H1 (cell line): ENCODE data around the gene DNAI2. TPM values are rescaled to one million over a fixed set of nuclear protein-coding genes. Genes with fewer than 3 reads are reported as not detected.

ENCODE experiments used
- CTCF ChIA-PET: fragments of 300-600 bp; sonication (Branson Sonifier 250); formaldehyde crosslinking; loops from one replicate; lab custom pipeline; 2021; ENCODE audit not compliant: partially characterized antibody; lab: Charles Lee
- POLR2A ChIA-PET: fragments of 300-600 bp; sonication (Branson Sonifier 250); formaldehyde crosslinking; loops from one replicate; lab custom pipeline; 2021; ENCODE audit warnings: inconsistent platforms; ENCODE audit not compliant: partially characterized antibody; lab: Charles Lee
- DNase-seq, 2 experiments: peaks; one replicate each; pipeline versions ENCODE4 v3.0.0 to v3.0.0-alpha.2; 2010 to 2022; ENCODE audit warnings: low spot score in 2 of 2, low read depth in 1 of 2, mixed read lengths in 1 of 2
- FAIRE-seq: peaks from 2 replicates; lab custom pipeline; 2011; peaks lifted over from hg19 to GRCh38; lab: Jason Lieb, UNC
- H2AFZ ChIP-seq: 2 replicates; pipeline ENCODE4 v1.8.1; 2012; ENCODE audit warnings: low read length, inconsistent platforms
- H2AK5ac ChIP-seq: 2 replicates; pipeline ENCODE4 v1.6.1; 2013; ENCODE audit warnings: low read depth, low read length
- H2BK120ac ChIP-seq: replicated peaks from 2 replicates; pipeline ENCODE3; 2013; ENCODE audit warnings: low read depth, low read length, inconsistent platforms
- H2BK12ac ChIP-seq: 2 replicates; pipeline ENCODE4 v1.6.1; 2013; ENCODE audit warnings: low read depth, low read length
- H2BK15ac ChIP-seq: 2 replicates; pipeline ENCODE4 v1.6.1; 2013; ENCODE audit warnings: low read length
- H2BK20ac ChIP-seq: 2 replicates; pipeline ENCODE4 v1.6.1; 2013; ENCODE audit warnings: low read length
- H2BK5ac ChIP-seq: 2 replicates; pipeline ENCODE4 v1.6.1; 2013; ENCODE audit warnings: low read depth, low read length
- H3K14ac ChIP-seq: 2 replicates; pipeline ENCODE4 v1.6.1; 2013; ENCODE audit warnings: inconsistent platforms; ENCODE audit not compliant: insufficient read length
- H3K18ac ChIP-seq: 2 replicates; pipeline ENCODE4 v1.6.1; 2013; ENCODE audit warnings: low read length; ENCODE audit errors: extremely low read depth
- H3K23ac ChIP-seq: 2 replicates; pipeline ENCODE4 v1.6.1; 2013; ENCODE audit warnings: inconsistent platforms; ENCODE audit not compliant: insufficient read length
- H3K23me2 ChIP-seq: 2 replicates; pipeline ENCODE4 v1.6.1; 2013; ENCODE audit warnings: low read depth, low read length
- H3K27ac ChIP-seq: 2 replicates; pipeline ENCODE4 v1.6.1; 2011; ENCODE audit warnings: low read depth, low read length, inconsistent platforms
- H3K27me3 ChIP-seq, 4 experiments: replicated peaks in 1 of 4; 1 replicate in 1 of 4; 2 replicates in 3 of 4; pipeline versions ENCODE4 v1.6.1 to v1.8.1; 2011 to 2013; ENCODE audit warnings: low read length in 3 of 4, mild to moderate bottlenecking in 3 of 4, inconsistent platforms in 2 of 4, mixed read lengths in 2 of 4, moderate library complexity in 1 of 4; ENCODE audit not compliant: control insufficient read depth in 3 of 4, insufficient read depth in 3 of 4; ENCODE audit errors: extremely low read depth in 1 of 4
- H3K36me3 ChIP-seq, 4 experiments: 2 replicates each; pipeline versions ENCODE4 v1.6.1 to v1.8.1; 2011 to 2013; ENCODE audit warnings: mild to moderate bottlenecking in 4 of 4, low read length in 3 of 4, moderate library complexity in 2 of 4, control low read depth in 1 of 4, inconsistent platforms in 1 of 4; ENCODE audit not compliant: insufficient read depth in 4 of 4, control insufficient read depth in 2 of 4
- H3K4ac ChIP-seq: replicated peaks from 2 replicates; pipeline ENCODE3; 2013; ENCODE audit warnings: low read length, low read depth, mixed read lengths, inconsistent platforms; ENCODE audit not compliant: insufficient read length
- H3K4me1 ChIP-seq, 4 experiments: replicated peaks in 1 of 4; 1 replicate in 1 of 4; 2 replicates in 3 of 4; pipeline versions ENCODE4 v1.6.1 to v1.8.1; 2011 to 2013; ENCODE audit warnings: low read length in 3 of 4, inconsistent platforms in 2 of 4, mixed read lengths in 1 of 4; ENCODE audit not compliant: insufficient read depth in 4 of 4, control insufficient read depth in 3 of 4
- H3K4me2 ChIP-seq, 2 experiments: 2 replicates each; pipeline versions ENCODE4 v1.6.1 to v1.8.1; 2011 to 2013; ENCODE audit warnings: low read depth in 2 of 2, low read length in 2 of 2, control low read depth in 1 of 2, inconsistent platforms in 1 of 2, mild to moderate bottlenecking in 1 of 2; ENCODE audit not compliant: insufficient read depth in 1 of 2
- H3K4me3 ChIP-seq, 4 experiments: fragments of 200-600, 300-600 bp in 1 of 4; sonication (generic), shearing (Covaris generic), sonication (Bioruptor Twin) in 1 of 4; 2 replicates each; pipeline versions ENCODE4 v1.5.1 to v1.8.1; 2011 to 2016; ENCODE audit warnings: low read length in 4 of 4, low read depth in 3 of 4, control low read depth in 2 of 4, inconsistent platforms in 2 of 4, mild to moderate bottlenecking in 2 of 4, mixed read lengths in 1 of 4, moderate library complexity in 1 of 4; ENCODE audit not compliant: insufficient read depth in 2 of 4; ENCODE audit errors: extremely low read depth in 1 of 4
- H3K56ac ChIP-seq: replicated peaks from 2 replicates; pipeline ENCODE3; 2013; ENCODE audit warnings: low read depth, mild to moderate bottlenecking, mixed read lengths, low read length, inconsistent platforms; ENCODE audit not compliant: insufficient read length
- H3K79me1 ChIP-seq: 2 replicates; pipeline ENCODE4 v1.6.1; 2013; ENCODE audit warnings: low read depth, low read length, control low read depth
- H3K79me2 ChIP-seq, 2 experiments: 2 replicates each; pipeline versions ENCODE4 v1.6.1 to v1.8.1; 2012 to 2013; ENCODE audit warnings: low read length in 2 of 2, mild to moderate bottlenecking in 2 of 2, inconsistent platforms in 1 of 2; ENCODE audit not compliant: insufficient read depth in 2 of 2, control insufficient read depth in 1 of 2
- H3K9ac ChIP-seq, 4 experiments: replicated peaks in 1 of 4; 1 replicate in 1 of 4; 2 replicates in 3 of 4; pipeline versions ENCODE4 v1.6.1 to v1.8.1; 2011 to 2013; ENCODE audit warnings: low read depth in 3 of 4, low read length in 3 of 4, control low read depth in 2 of 4, mild to moderate bottlenecking in 2 of 4, moderate library complexity in 2 of 4, inconsistent platforms in 1 of 4; ENCODE audit errors: extremely low read depth in 1 of 4
- H3K9me3 ChIP-seq, 2 experiments: 2 replicates each; pipeline versions ENCODE4 v1.6.1 to v1.8.1; 2012 to 2013; ENCODE audit warnings: mild to moderate bottlenecking in 2 of 2, moderate library complexity in 2 of 2, control low read depth in 1 of 2, inconsistent platforms in 1 of 2, low read depth in 1 of 2, low read length in 1 of 2, mixed read lengths in 1 of 2; ENCODE audit not compliant: insufficient read depth in 2 of 2
- H4K20me1 ChIP-seq, 2 experiments: replicated peaks in 1 of 2; 2 replicates each; pipeline versions ENCODE3 to v1.8.1; 2011 to 2013; ENCODE audit warnings: inconsistent platforms in 2 of 2, low read length in 2 of 2, mild to moderate bottlenecking in 1 of 2; ENCODE audit not compliant: insufficient read depth in 2 of 2, control insufficient read depth in 1 of 2
- H4K5ac ChIP-seq: 2 replicates; pipeline ENCODE4 v1.6.1; 2013; ENCODE audit warnings: low read length, low read depth, mixed read lengths, inconsistent platforms; ENCODE audit not compliant: insufficient read length
- H4K8ac ChIP-seq: 2 replicates; pipeline ENCODE4 v1.8.0; 2013; ENCODE audit warnings: mild to moderate bottlenecking, moderate library complexity, low read length, inconsistent platforms; ENCODE audit not compliant: insufficient read depth; ENCODE audit errors: extremely low read depth
- H4K91ac ChIP-seq: replicated peaks from 2 replicates; pipeline ENCODE3; 2013; ENCODE audit warnings: low read length, mixed read lengths, inconsistent platforms; ENCODE audit not compliant: insufficient read length
- BRCA1 ChIP-seq: IDR thresholded peaks from 2 replicates; pipeline ENCODE4 v1.6.1; 2012; ENCODE audit warnings: low read depth, low read length, improper control_type of control experiment
- CBX5 ChIP-seq: fragments of 300-800, 300-1000 bp; sonication (generic); IDR thresholded peaks from 2 replicates; pipeline ENCODE4 v1.7.1; 2016; ENCODE audit warnings: antibody characterized with exemption, low read length, low read depth
- CHD2 ChIP-seq: IDR thresholded peaks from 2 replicates; pipeline ENCODE4 v1.6.1; 2012; ENCODE audit warnings: low read length, improper control_type of control experiment
- EZH2 ChIP-seq: fragments of 200-600 bp; sonication (generic); IDR thresholded peaks from 2 replicates; pipeline ENCODE4 v1.7.1; 2012; ENCODE audit warnings: low read depth, mild to moderate bottlenecking, moderate library complexity, low read length, inconsistent platforms; ENCODE audit not compliant: severe bottlenecking
- GABPA ChIP-seq: IDR thresholded peaks from 2 replicates; pipeline ENCODE4 v1.6.1; 2011; ENCODE audit warnings: mild to moderate bottlenecking, low read length, moderate library complexity, borderline replicate concordance; ENCODE audit not compliant: insufficient read depth
- JUND ChIP-seq: IDR thresholded peaks from 2 replicates; pipeline ENCODE4 v1.6.1; 2011; ENCODE audit warnings: mild to moderate bottlenecking, improper control_type of control experiment, low read length
- KDM4A ChIP-seq: IDR thresholded peaks from one replicate; pipeline ENCODE4 v1.7.1; 2012; ENCODE audit warnings: low read depth, mild to moderate bottlenecking, moderate library complexity, low read length, inconsistent platforms; ENCODE audit not compliant: severe bottlenecking
- MAFK ChIP-seq: IDR thresholded peaks from 2 replicates; pipeline ENCODE4 v1.6.1; 2012; ENCODE audit warnings: low read depth, mild to moderate bottlenecking, improper control_type of control experiment, low read length
- NRF1 ChIP-seq: IDR thresholded peaks from 2 replicates; pipeline ENCODE4 v1.6.1; 2011; ENCODE audit warnings: mild to moderate bottlenecking, low read depth, low read length, improper control_type of control experiment
- PHF8 ChIP-seq: fragments of 200-600 bp; sonication (generic); conservative IDR thresholded peaks from 2 replicates; pipeline ENCODE4 v1.7.1; 2012; ENCODE audit warnings: low read depth, mild to moderate bottlenecking, inconsistent platforms, low read length, moderate library complexity
- POU5F1 ChIP-seq: IDR thresholded peaks from 2 replicates; pipeline ENCODE4 v1.6.1; 2011; ENCODE audit warnings: low read depth, mild to moderate bottlenecking, low read length, moderate library complexity
- RBBP5 ChIP-seq: IDR thresholded peaks from 2 replicates; pipeline ENCODE4 v1.7.1; 2012; ENCODE audit warnings: low read depth, mild to moderate bottlenecking, inconsistent platforms, low read length, moderate library complexity, borderline replicate concordance
- SIRT6 ChIP-seq: IDR thresholded peaks from one replicate; pipeline ENCODE4 v1.7.1; 2012; ENCODE audit warnings: low read length, inconsistent platforms
- SP4 ChIP-seq: IDR thresholded peaks from 2 replicates; pipeline ENCODE4 v1.6.1; 2012; ENCODE audit warnings: low read length, inconsistent platforms
- TAF1 ChIP-seq: IDR thresholded peaks from 2 replicates; pipeline ENCODE4 v1.6.1; 2011; ENCODE audit warnings: mild to moderate bottlenecking, low read depth, low read length
- ZNF274 ChIP-seq: IDR thresholded peaks from 2 replicates; pipeline ENCODE4 v1.7.0; 2012; ENCODE audit warnings: low read length, borderline replicate concordance; ENCODE audit errors: extremely low read depth
- WGBS, 2 experiments: shearing (Covaris generic) in 1 of 2; methylation state at CpG; one replicate each; pipeline versions ENCODE4 v1.1.6 to v1.1.7; 2013 to 2015; ENCODE audit warnings: low lambda C conversion rate in 2 of 2, mixed read lengths in 2 of 2, inconsistent platforms in 1 of 2, low coverage in 1 of 2, missing lambda C conversion rate in 1 of 2; ENCODE audit not compliant: insufficient replicate concordance in 2 of 2, insufficient coverage in 1 of 2, insufficient read length in 1 of 2; ENCODE audit errors: extremely low coverage in 1 of 2, missing lambda C conversion rate in 1 of 2; 5-methylcytosine and 5-hydroxymethylcytosine counted together
- polyA plus RNA-seq, 7 experiments: library from polyadenylated mRNA; depleted of rRNA in 3 of 7; stranded (reverse) in 5 of 7; unstranded in 2 of 7; fragments of >200 nt in 5 of 7; fragments of 200-250 nt in 2 of 7; gene quantifications; 1 replicate in 5 of 7; 2 replicates in 1 of 7; 4 replicates in 1 of 7; pipeline versions ENCODE4 v1.2.1 to v1.2.3, GENCODE V29; 2011 to 2013; ENCODE audit warnings: missing spikeins in 2 of 7, mixed read lengths in 2 of 7
- total RNA-seq: library from RNA; stranded (reverse); fragmentation: NEBNext Ultra II Directional; extraction: Animal tissue kit (Norgen Biotek cat#: 25700); gene quantifications from 2 replicates; pipeline ENCODE4 v1.2.1, GENCODE V29; 2021

The DNAI2 gene
- total and polyA plus RNA-seq, 2 of the 8 experiments (the other 6 are each of a cell fraction or from before 2014, with no cell fraction given), result 0.08 to 0.15 TPM

DNA sequence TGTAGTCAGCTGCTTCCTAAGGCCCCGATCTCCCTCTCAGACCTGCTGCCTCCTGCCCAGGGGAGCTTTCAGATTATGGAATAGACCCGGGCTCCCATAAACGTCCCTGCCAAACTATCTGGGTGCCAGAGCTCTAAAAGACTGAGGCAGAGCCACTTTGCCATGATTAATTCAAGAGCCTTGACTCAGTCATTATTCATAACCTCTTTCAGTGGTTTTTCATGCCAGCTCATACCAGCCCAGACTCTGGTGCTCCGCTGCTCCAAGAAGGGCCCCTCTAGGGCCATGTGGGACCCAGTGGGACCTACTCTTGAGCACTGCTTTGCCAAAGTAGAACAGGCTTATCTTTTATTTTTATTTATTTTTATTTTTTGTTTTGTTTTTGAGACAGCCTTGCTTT is 23.9 kb downstream of the DNAI2 start:
- Histone ChIP-seq H3K27me3 (no peaks in the 10 kb centered on the region; a peak in 1 of 7 replicates), H3K14ac (no peak overlapping the region), H3K4me1 (no peaks in the 10 kb centered on the region), H3K9me3 (no peaks in the 10 kb centered on the region), H2BK120ac (no peak overlapping the region), H3K23ac (no peak overlapping the region), H4K91ac (no peak overlapping the region)
- WGBS, 2 experiments, result 75% methylated on average over 4 of the region's 4 CpGs; no CpG with 5 or more reads in 1 of the 2 experiments
- FAIRE-seq (no peak), DNase-seq (no peak)
- TF ChIP-seq TAF1 (no peak), KDM4A (no peak), MAFK (no peak), NRF1 (no peak), RBBP5 (no peak), POU5F1 (no peak), PHF8 (no peak), BRCA1 (no peak), JUND (no peak), ZNF274 (no peak), SP4 (no peak), GABPA (no peak), CHD2 (no peak), EZH2 (no peak), SIRT6 (no peak), CBX5 (no peak)
- TF ChIP-seq, all 59 proteins: peak for 0
- ChIA-PET CTCF (interaction anchor here (0.6 to 8.6 kb wide), 14 partner anchors 13 to 269 kb away, joined by 3 to 114 read pairs (median 7); partner anchors contain the start of genes BTBD17, CD300H and CD300LB), POLR2A (interaction anchor here (1.7 kb wide), 1 partner anchor 13 kb away, joined by 5 read pairs; no protein-coding TSS in a partner anchor)
- Histone ChIP-seq H3K9ac (no peak overlapping the region), H2BK5ac (no peak overlapping the region), H2BK12ac (no peak overlapping the region), H3K79me1 (no peaks in the 10 kb centered on the region), H3K4me2 (no peak overlapping the region), H3K4me3 (no peak overlapping the region), H2BK15ac (no peak overlapping the region), H3K23me2 (no peaks in the 10 kb centered on the region), H2AFZ (no peak overlapping the region), H3K56ac (no peak overlapping the region), H2AK5ac (no peak overlapping the region), H4K5ac (no peak overlapping the region), H2BK20ac (no peak overlapping the region), H4K20me1 (no peaks in the 10 kb centered on the region), H3K79me2 (no peaks in the 10 kb centered on the region), H3K27ac (no peak overlapping the region), H3K4ac (no peak overlapping the region), H3K36me3 (no peaks in the 10 kb centered on the region), H3K18ac (no peak overlapping the region), H4K8ac (no peak overlapping the region)
